Gastrocnemius medialis (tissue), 4 donors: ENCODE measurements around the gene AFAP1. TPM values are rescaled to one million over a fixed set of nuclear protein-coding genes. Genes with fewer than 3 reads are reported as not detected.

ENCODE experiments used
- ATAC-seq, 2 donors: fragments of 150-250 bp; one replicate each; pipeline ENCODE4 v1.9.1; 2016
- DNase-seq, 2 donors: peaks; one replicate each; pipeline ENCODE4 v3.0.0-alpha.2; 2019
- H3K27ac ChIP-seq, 4 donors: fragments of 200-600 bp; sonication (generic); 1 replicate in 1 of 4; 2 replicates in 3 of 4; pipeline ENCODE4 v1.5.1; 2016 to 2018; ENCODE audit warnings: mild to moderate bottlenecking in 2 of 4, moderate library complexity in 1 of 4
- H3K27me3 ChIP-seq, 3 donors: fragments of 200-600 bp; sonication (generic) in 2 of 3; 1 replicate in 1 of 3; 2 replicates in 2 of 3; pipeline versions ENCODE4 v1.5.1 to v1.6.0; 2016 to 2019; ENCODE audit warnings: mild to moderate bottlenecking in 1 of 3, moderate library complexity in 1 of 3
- H3K36me3 ChIP-seq, 2 donors: fragments of 200-600 bp; sonication (generic) in 1 of 2; one replicate each; pipeline ENCODE4 v1.5.1; 2017 to 2018
- H3K4me1 ChIP-seq, 2 donors: fragments of 200-600 bp; sonication (generic) in 1 of 2; one replicate each; pipeline ENCODE4 v1.5.1; 2016 to 2017; ENCODE audit warnings: mild to moderate bottlenecking in 2 of 2
- H3K4me3 ChIP-seq, 4 donors: fragments of 200-600 bp; sonication (generic) in 3 of 4; 1 replicate in 1 of 4; 2 replicates in 3 of 4; pipeline ENCODE4 v1.5.1; 2016 to 2019; ENCODE audit warnings: mild to moderate bottlenecking in 2 of 4
- H3K9me3 ChIP-seq, 3 donors: fragments of 200-600 bp; sonication (generic) in 2 of 3; 1 replicate in 1 of 3; 2 replicates in 2 of 3; pipeline ENCODE4 v1.5.1; 2016 to 2019
- CTCF ChIP-seq, 5 experiments: fragments of 450-650 bp in 3 of 5; fragments of 200-600 bp in 2 of 5; sonication (generic) in 2 of 5; IDR thresholded peaks in 4 of 5; conservative IDR thresholded peaks in 1 of 5; 1 replicate in 4 of 5; 2 replicates in 1 of 5; pipeline ENCODE4 v1.5.1; 2016 to 2019; ENCODE audit warnings: antibody characterized with exemption in 5 of 5, mild to moderate bottlenecking in 3 of 5, moderate library complexity in 3 of 5
- POLR2A ChIP-seq, 2 donors: fragments of 450-650 bp; IDR thresholded peaks; one replicate each; pipeline ENCODE4 v1.6.1; 2017; ENCODE audit warnings: antibody characterized with exemption in 2 of 2, mild to moderate bottlenecking in 2 of 2, moderate library complexity in 2 of 2
- in situ Hi-C, 4 donors: fragments of 200-750 bp; cut with MboI; loops; one replicate each; pipeline versions ENCODE4 v1.15.0 to v1.8.0; 2017; ENCODE audit warnings: low sequenced_read_pairs in 4 of 4
- intact Hi-C: fragments of 100-400 bp; cut with DNase I; formaldehyde crosslinking; loops from one replicate; pipeline ENCODE4 v1.15.1; 2023; ENCODE audit warnings: low total_unique reads
- total RNA-seq, 4 donors: library from RNA; depleted of rRNA; stranded (reverse); fragments of >200 nt; gene quantifications; one replicate each; pipeline versions ENCODE4 v1.1.0 to v1.2.3, GENCODE V29; 2016

The AFAP1 gene
- total RNA-seq, 4 donors from 2014 or later, result 1.5 to 8.6 (median 3.5) TPM

- peaks cover 0 to 3% of the 10 kb centered on the region in 2 donors for H3K4me1 ChIP-seq
- H3K36me3 ChIP-seq, result peaks cover 0 to 8% of the 10 kb centered on the region in 2 donors
- no peaks in the 10 kb centered on the region for H3K9me3 ChIP-seq
- DNase-seq (no peak), ATAC-seq (no peak)
- TF ChIP-seq POLR2A (IDR thresholded peaks at IDR 0.05), result no peak
- no peak overlapping the region for H3K4me3 ChIP-seq
- no peak overlapping the region for H3K27ac ChIP-seq
- in situ Hi-C loops, result no loop called here
- H3K27me3 ChIP-seq, result no peaks in the 10 kb centered on the region
- intact Hi-C loops, result no loop called here
These were observed 141.3 kb downstream of the AFAP1 start for GRCh38 chr4:7798178-7798995.

GRCh38 chr4:7797330-7797729, 142.3 kb downstream of the AFAP1 start:
- ATAC-seq (no peak), DNase-seq (no peak)
- intact Hi-C loops, result no loop called here
- Histone ChIP-seq H3K27me3 (no peaks in the 10 kb centered on the region), H3K4me1 (peaks cover 0 to 2% of the 10 kb centered on the region in 2 donors), H3K9me3 (no peaks in the 10 kb centered on the region), H3K27ac (no peak overlapping the region), H3K36me3 (peaks cover 0 to 9% of the 10 kb centered on the region in 2 donors), H3K4me3 (no peak overlapping the region)
- TF ChIP-seq CTCF (IDR thresholded peaks at IDR 0.05 in 4 of 5, conservative IDR thresholded peaks at IDR 0.05 in 1 of 5) (no peak), POLR2A (IDR thresholded peaks at IDR 0.05) (no peak)
- in situ Hi-C loops, result no loop called here

GRCh38 chr4:7795983-7796382, 143.7 kb downstream of the AFAP1 start:
- TF ChIP-seq CTCF (IDR thresholded peaks at IDR 0.05 in 4 of 5, conservative IDR thresholded peaks at IDR 0.05 in 1 of 5), result no peak
- TF ChIP-seq POLR2A (IDR thresholded peaks at IDR 0.05), result no peak
- Histone ChIP-seq H3K27ac (no peak overlapping the region), H3K36me3 (peaks cover 0 to 9% of the 10 kb centered on the region in 2 donors), H3K4me1 (no peaks in the 10 kb centered on the region), H3K4me3 (no peak overlapping the region), H3K27me3 (no peaks in the 10 kb centered on the region), H3K9me3 (no peaks in the 10 kb centered on the region)
- intact Hi-C loops (no loop called here), in situ Hi-C loops (no loop called here)
- ATAC-seq (no peak), DNase-seq (no peak)

- no peak overlapping the region for H3K27ac ChIP-seq
- intact Hi-C loops (no loop called here), in situ Hi-C loops (no loop called here)
- H3K9me3 ChIP-seq, result no peaks in the 10 kb centered on the region
- H3K27me3 ChIP-seq, result no peaks in the 10 kb centered on the region
- DNase-seq, result no peak
- ATAC-seq, result no peak
- TF ChIP-seq POLR2A (IDR thresholded peaks at IDR 0.05) (no peak), CTCF (IDR thresholded peaks at IDR 0.05 in 4 of 5, conservative IDR thresholded peaks at IDR 0.05 in 1 of 5) (no peak)
- no peak overlapping the region for H3K4me3 ChIP-seq
- H3K36me3 ChIP-seq, result peaks cover 0 to 5% of the 10 kb centered on the region in 2 donors
- H3K4me1 ChIP-seq, result peaks cover 5% of the 10 kb centered on the region in 2 donors
These were observed 146.5 kb downstream of the AFAP1 start for GRCh38 chr4:7793186-7793585.

- Histone ChIP-seq H3K9me3 (no peaks in the 10 kb centered on the region), H3K36me3 (peaks cover 0 to 5% of the 10 kb centered on the region in 2 donors), H3K4me3 (no peak overlapping the region), H3K27ac (no peak overlapping the region), H3K4me1 (peaks cover 5% of the 10 kb centered on the region in 2 donors), H3K27me3 (no peaks in the 10 kb centered on the region)
- TF ChIP-seq CTCF (IDR thresholded peaks at IDR 0.05 in 4 of 5, conservative IDR thresholded peaks at IDR 0.05 in 1 of 5) (no peak), POLR2A (IDR thresholded peaks at IDR 0.05) (no peak)
- ATAC-seq, result no peak
- intact Hi-C loops (no loop called here), in situ Hi-C loops (no loop called here)
- DNase-seq, result no peak
These were observed 147.0 kb downstream of the AFAP1 start for GRCh38 chr4:7792616-7793015.
